ENCODE measurements around the gene CABP4.

The CABP4 gene

DNA sequence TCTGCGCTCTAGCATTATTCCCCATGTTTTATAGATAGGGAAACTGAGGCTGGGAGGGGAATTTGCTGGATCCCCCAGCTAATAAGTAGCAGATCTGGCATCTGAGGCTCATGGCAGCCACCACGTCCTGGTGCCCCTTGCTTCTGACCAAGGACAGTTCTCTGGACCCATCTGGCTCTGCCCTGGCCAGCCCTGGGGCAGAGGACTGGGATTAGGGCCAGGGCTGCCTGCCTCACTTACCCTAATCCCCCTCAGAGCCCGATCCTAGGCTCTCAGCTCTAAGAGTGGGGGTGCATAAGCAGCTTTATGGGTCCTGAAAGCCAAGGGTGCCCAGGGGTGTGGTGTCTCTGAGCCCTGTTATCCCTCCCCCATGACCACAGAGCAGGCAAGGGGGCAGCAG is at the start of gene CABP4:
Gene CABP4 (plus strand): TSS at position 301 of the 400 bp plus-strand sequence. CDS start 70 bp downstream, at position 371.
- no peak for DNase-seq

GRCh38 chr11:67405688-67406339 is 49.3 kb upstream of the CABP4 start:
- no peak for DNase-seq

DNA sequence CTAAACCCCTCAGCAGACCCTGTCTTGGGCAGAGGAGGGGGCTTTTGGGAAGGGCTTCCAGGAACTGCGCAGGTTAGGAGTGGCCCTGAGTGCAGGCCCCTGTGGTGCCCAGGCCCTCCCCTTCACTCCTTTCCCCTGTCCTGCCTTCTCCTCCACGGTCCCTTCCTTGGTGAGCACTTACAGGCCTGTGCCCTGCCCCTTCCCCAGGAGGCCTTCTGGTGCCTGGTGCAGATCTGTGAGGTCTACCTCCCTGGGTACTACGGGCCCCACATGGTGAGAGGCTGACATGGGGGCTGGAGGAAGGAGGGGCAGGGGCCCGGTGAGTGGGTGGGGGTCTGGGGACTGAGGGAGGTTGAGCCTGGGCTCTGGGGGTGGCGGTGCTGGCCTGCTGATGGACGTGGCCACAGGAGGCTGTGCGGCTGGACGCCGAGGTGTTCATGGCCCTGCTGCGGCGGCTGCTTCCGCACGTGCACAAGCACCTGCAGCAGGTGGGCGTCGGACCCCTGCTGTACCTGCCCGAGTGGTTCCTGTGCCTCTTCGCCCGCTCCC is 48.7 kb upstream of the CABP4 start:
- no peak for DNase-seq

- DNase-seq: no peak
Observed at GRCh38 chr11:67406969-67407687, 48.0 kb upstream of the CABP4 start.

DNA sequence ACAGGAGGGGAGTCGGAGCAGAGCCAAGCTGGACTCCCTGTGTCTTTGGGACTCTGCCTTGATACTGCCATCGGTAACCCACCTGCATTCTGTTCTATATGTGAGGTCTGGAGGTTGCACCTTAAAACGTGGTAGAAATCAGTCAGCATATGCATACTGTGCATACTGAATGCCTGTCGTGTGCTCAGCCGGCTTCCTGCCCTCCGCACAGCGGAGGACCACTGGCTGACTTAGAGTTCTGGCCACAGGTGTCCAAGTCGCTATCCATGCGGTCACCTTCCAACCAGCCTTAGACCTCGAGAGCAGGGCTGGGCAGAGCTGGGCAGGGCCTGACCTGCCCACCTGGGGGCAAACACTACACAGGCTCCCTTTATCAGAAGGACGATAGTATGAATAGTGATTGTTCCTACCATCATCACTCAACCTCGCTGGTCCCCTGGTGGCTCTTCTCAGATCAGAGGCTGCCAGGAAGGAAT is 47.4 kb upstream of the CABP4 start:
- no peak for DNase-seq

DNA sequence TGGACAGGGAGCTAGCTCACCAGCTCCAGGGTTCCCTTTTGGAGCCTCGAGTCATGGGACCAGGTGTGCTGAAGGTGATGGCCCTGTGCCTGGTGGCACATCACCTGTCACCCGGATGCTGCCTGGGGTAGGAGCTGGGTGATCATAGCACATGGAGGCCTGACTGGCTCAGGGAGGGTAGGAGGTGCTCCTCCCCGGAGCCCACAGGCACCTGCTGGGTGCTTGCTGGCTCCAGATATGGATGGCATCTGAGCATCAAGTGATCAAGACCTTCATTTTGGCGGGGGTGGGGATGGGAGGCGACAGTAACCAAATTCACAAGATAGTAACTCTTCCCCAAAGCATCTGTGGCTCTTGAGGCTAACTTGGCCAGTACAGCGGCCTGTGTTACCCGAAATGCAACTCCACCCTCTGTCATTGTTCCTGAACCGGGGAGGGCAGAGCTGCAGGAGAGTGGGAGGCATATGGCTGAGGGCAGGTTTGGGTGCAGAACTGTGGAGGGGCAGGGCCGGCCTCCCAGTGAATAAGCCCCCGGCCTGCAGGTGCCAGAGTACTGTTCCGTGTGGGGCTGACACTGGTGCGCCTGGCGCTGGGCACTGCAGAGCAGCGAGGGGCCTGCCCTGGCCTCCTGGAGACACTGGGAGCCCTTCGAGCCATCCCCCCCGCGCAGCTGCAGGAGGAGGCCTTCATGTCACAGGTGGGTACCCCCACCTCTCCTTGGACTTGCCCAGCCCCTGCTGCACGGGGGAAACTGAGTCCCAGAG is 46.5 kb upstream of the CABP4 start:
- no peak for DNase-seq

GRCh38 chr11:67409261-67409666 is 45.9 kb upstream of the CABP4 start:
- no peak for DNase-seq

- DNase-seq: no peak
Observed at GRCh38 chr11:67409781-67410368, 45.3 kb upstream of the CABP4 start.

GRCh38 chr11:67410369-67410831 is 44.8 kb upstream of the CABP4 start:
- no peak for DNase-seq

DNA sequence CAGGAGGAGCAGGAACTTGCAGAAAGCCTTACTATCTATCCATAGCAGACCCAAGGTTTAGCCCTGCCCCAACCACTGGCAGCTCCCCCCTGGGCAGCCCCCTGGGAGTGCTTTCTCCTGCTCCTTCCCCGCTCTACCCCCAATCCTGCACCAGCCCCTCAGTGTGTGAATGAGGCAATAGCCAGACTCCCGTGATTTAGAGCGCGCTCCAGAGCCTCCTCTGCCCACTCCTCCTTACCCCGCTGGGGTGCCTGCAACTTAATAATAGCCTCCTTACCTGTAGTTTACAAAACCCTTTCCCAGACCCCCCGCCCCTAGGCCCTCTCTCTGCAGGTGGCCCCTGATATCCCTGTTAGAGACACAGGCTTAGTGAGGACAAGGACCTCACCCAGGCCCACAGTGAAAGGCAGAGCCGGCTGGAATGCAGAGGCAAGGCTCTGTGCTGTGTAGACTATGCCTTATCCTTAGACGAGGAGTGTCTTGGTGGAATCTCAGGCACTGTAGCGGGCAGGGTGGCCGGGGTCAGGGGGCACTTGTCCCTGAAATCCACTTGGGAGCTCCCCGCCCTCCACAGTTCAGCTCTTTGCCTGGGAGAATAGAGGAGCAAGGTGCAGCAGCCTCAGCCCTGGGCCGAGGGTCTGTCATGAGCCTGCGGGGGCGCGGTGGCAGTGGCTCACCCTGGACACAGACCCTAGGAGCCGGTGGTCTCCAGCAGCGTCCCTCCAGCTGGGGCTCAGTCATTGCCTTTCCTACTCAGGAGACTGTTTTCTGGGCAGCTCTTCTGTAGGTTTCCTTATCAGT is 44.0 kb upstream of the CABP4 start:
- DNase-seq: no peak

DNA sequence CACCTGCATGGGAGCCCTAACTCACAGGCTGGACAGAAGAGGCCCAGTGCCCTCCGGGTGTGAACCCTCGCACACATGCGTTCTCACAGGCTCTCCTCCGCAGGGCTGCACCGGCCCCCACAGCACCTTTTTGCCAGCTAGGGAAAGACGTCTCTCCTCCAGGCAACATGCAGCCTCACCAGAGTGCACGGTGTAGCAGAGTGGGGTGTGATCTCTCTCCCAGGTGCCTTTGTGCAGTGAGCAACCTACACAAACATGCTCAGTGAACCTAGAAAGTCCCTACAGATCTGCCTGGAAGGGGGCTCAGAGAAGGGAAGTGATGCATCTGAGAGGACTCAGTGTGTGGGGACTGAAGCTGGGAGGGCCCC is 43.4 kb upstream of the CABP4 start:
- DNase-seq: no peak

DNA sequence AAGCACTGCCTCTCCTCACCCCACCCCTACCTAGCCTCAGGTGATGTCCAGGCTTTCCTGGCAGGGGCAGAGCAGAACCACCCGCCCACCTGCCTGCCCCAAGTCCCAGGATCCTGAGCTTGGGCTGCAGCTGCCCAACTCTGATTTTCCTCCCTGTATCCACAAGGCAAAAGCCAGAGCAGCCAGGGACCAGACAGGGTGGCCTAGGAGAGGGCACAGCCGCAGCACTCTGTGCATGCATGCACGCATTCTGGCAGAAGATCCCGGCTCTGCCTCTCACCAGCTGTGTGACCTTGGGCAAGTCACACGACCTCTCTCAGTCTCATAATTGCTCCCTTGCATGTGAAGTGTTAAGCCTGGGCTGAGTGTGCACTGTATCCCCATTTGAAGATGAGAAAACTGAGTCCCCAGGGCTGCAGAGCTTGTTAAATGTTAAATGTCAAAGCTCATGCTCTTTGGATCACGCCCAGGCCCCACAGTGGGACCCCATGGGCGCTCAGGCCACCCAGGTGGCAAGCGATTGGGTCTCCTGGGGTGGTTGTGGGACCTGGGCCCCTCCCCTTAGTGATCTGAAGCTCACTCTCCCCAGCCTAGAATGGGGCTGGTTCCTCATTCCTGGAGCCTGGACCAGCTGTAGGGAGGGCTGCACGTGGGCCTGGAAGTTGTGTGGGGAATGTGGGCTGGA is 42.5 kb upstream of the CABP4 start:
- no peak for DNase-seq

DNA sequence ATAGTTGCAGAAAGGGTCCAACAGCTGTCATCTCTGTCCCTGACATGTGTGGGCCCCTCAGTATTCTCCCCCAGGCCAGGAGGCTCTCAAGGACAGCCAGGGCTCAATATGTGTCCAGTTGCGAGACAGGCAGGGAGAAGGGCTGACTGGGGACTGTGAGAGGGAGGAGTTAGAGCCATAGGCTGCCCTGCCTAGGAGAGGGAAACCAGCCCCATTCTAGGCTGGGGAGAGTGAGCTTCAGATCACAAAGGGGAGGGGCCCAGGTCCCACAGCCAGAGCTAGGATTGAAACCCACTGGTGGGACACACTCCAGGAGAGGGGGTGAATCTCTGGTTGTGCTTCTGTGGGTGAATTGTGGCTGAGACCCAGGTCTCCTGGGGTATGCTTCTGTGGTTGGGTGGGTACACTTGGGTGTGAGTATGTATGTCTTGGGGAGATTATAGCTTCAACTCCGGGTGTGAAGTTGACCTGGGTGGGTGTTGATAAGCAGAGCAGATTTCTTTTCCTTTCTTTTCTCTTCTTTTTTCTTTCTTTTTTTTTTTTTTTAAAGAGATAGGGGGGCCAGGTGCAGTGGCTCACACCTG is 41.8 kb upstream of the CABP4 start:
- DNase-seq: no peak

GRCh38 chr11:67415501-67416304 is 39.5 kb upstream of the CABP4 start, which contains the start of gene CARNS1:
TSS of gene CARNS1 (plus strand) at chr11:67415678. CDS start at chr11:67416200, 522 bp downstream.
- no peak for DNase-seq

- DNase-seq: no peak
Observed at GRCh38 chr11:67416416-67417335, 38.5 kb upstream of the CABP4 start.

DNA sequence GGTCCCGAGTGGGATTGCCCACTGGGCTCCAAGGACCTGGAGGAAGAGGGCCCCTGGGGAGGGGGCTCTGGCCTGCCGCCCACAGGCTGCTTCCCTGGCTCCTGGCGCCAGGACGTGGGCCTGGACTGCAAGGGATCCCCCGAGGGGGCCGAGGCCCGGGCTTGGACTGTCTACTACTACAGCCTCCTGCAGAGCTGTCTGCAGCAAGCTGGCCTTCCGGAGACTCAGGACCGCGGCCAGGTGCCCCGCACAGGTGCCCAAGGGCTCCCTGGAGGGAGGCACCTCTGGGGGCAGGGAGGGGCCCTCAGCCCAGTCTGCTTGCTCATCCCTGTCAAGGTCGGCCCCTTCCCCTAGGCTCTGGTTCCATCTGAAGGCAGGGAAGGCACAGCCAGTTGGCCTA is 37.7 kb upstream of the CABP4 start:
- no peak for DNase-seq

- DNase-seq: no peak
Observed at GRCh38 chr11:67418476-67419281, 36.5 kb upstream of the CABP4 start.

All from SIG-M5 (cell line).